ENCODE measurements around the gene OOSP2.

The OOSP2 gene

GRCh38 chr11:60040109-60040508 lies at the start of gene OOSP2:
Gene OOSP2 (plus strand): TSS chr11:60040409. CDS start chr11:60040460, 51 bp downstream.
- H3K4me3 ChIP-seq (ENCODE audit: low read depth, low read length), result no peak within 1 kb of the TSS
- no peak for DNase-seq (ENCODE audit: low read depth)
- TF ChIP-seq CTCF (conservative IDR thresholded peaks at IDR 0.05; ENCODE audit: low read depth, low read length), result no peak

- no peak for TF ChIP-seq CTCF (conservative IDR thresholded peaks at IDR 0.05; ENCODE audit: low read depth, low read length)
- no peak for DNase-seq (ENCODE audit: low read depth)
- no peak overlapping the region for H3K4me3 ChIP-seq (ENCODE audit: low read depth, low read length)
Measured at GRCh38 chr11:59990421-59990820, 49.8 kb upstream of the OOSP2 start.

- no peak for TF ChIP-seq CTCF (conservative IDR thresholded peaks at IDR 0.05; ENCODE audit: low read depth, low read length)
- H3K4me3 ChIP-seq (ENCODE audit: low read depth, low read length), result no peak overlapping the region
- DNase-seq (ENCODE audit: low read depth), result no peak
Measured at GRCh38 chr11:59992425-59992824, 47.8 kb upstream of the OOSP2 start.

GRCh38 chr11:59997800-59998199 lies 42.4 kb upstream of the OOSP2 start:
- H3K4me3 ChIP-seq (ENCODE audit: low read depth, low read length), result no peak overlapping the region
- no peak for TF ChIP-seq CTCF (conservative IDR thresholded peaks at IDR 0.05; ENCODE audit: low read depth, low read length)
- no peak for DNase-seq (ENCODE audit: low read depth)

- DNase-seq (ENCODE audit: low read depth), result no peak
- no peak for TF ChIP-seq CTCF (conservative IDR thresholded peaks at IDR 0.05; ENCODE audit: low read depth, low read length)
- no peak overlapping the region for H3K4me3 ChIP-seq (ENCODE audit: low read depth, low read length)
Measured at GRCh38 chr11:59999691-60000090, 40.5 kb upstream of the OOSP2 start.

GRCh38 chr11:60003729-60004128 lies 36.5 kb upstream of the OOSP2 start:
- TF ChIP-seq CTCF (conservative IDR thresholded peaks at IDR 0.05; ENCODE audit: low read depth, low read length), result no peak
- DNase-seq (ENCODE audit: low read depth), result no peak
- no peak overlapping the region for H3K4me3 ChIP-seq (ENCODE audit: low read depth, low read length)

GRCh38 chr11:60005360-60005759 lies 34.8 kb upstream of the OOSP2 start:
- DNase-seq (ENCODE audit: low read depth), result no peak
- no peak overlapping the region for H3K4me3 ChIP-seq (ENCODE audit: low read depth, low read length)
- no peak for TF ChIP-seq CTCF (conservative IDR thresholded peaks at IDR 0.05; ENCODE audit: low read depth, low read length)

All from choroid plexus epithelial cell (primary cell).